HepG2 (cell line): ENCODE data around the gene PPIB.
"Not testable (repeated sequence)": the region's sequence is repeated elsewhere in the genome, so short reads cannot be mapped to it uniquely, and the experiment has no call there.

Experiments used
- EHMT2 ChIP-seq: fragments of 200-600 bp; sonication (generic); IDR thresholded peaks from 2 replicates; pipeline ENCODE4 v1.7.0; 2017; ENCODE audit warnings: antibody characterized with exemption, low read depth, low read length, borderline replicate concordance
- JUN ChIP-seq: sonication (generic); formaldehyde crosslinking; IDR thresholded peaks from 2 replicates; pipeline ENCODE4 v1.4.0; 2020; ENCODE audit warnings: mild to moderate bottlenecking, missing genetic modification reagents
- KAT7 ChIP-seq: IDR thresholded peaks from 2 replicates; pipeline ENCODE4 v1.6.1; 2018; ENCODE audit warnings: borderline replicate concordance, missing compliant biosample characterization
- THAP7 ChIP-seq: sonication (generic); formaldehyde crosslinking; IDR thresholded peaks from 2 replicates; pipeline ENCODE4 v1.8.1; 2023; ENCODE audit warnings: mild to moderate bottlenecking, missing genetic modification reagents
- TF ChIP-seq, protein P1 (sequence below): sonication (generic); formaldehyde crosslinking; IDR thresholded peaks from 2 replicates; pipeline ENCODE4 v1.4.0; 2020; ENCODE audit warnings: mild to moderate bottlenecking, missing genetic modification reagents

DNA sequence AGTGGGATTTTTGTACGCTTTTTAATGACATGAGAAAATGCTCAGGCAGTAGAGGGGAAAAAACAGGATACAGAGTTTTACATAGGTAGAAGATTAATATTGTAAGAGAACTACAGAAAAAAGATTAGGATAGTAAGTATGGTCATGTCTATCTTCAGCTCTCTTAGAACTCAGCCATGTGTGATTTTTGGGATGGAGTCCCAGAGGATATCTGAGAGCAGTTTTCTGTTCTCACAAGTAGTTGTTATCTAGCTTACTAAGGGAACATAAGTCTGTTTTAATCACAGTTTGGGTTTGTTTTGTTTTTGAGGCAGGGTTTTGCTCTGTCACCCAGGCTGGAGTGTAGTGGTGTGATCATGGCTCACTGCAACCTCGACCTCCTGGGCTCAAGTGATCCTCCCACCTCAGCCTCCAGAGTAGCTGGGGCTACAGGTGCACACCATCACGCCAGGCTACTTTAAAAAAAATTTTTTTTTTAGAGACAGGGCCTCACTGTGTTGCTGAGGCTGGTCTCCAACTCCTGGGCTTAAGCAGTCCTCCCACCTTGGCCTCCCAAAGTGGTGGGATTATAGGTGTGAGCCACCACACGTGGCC lies 52.6 kb downstream of the PPIB start:
- TF ChIP-seq, protein P1, sequence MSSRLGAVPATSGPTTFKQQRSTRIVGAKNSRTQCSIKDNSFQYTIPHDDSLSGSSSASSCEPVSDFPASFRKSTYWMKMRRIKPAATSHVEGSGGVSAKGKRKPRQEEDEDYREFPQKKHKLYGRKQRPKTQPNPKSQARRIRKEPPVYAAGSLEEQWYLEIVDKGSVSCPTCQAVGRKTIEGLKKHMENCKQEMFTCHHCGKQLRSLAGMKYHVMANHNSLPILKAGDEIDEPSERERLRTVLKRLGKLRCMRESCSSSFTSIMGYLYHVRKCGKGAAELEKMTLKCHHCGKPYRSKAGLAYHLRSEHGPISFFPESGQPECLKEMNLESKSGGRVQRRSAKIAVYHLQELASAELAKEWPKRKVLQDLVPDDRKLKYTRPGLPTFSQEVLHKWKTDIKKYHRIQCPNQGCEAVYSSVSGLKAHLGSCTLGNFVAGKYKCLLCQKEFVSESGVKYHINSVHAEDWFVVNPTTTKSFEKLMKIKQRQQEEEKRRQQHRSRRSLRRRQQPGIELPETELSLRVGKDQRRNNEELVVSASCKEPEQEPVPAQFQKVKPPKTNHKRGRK, result not testable (repeated sequence)
- TF ChIP-seq JUN; KAT7; THAP7 (CRISPR knock-in tag); EHMT2: not testable (repeated sequence)
